Motor neuron (in vitro differentiated cells): Measurements from ENCODE around the gene SESN1. TPM values are rescaled to one million over a fixed set of nuclear protein-coding genes. Genes with fewer than 3 reads are reported as not detected.

Experiments used
- ATAC-seq, 8 experiments: fragments of 200-7000 bp; cut with Tn5 transposase; replicated peaks in 6 of 8; 2 replicates each; pipeline ENCODE4 v1.8.0; 2021; ENCODE audit warnings: mild to moderate bottlenecking in 8 of 8, moderate library complexity in 8 of 8
- H3K27ac ChIP-seq, 2 donors: fragments of 250-450 bp; sonication (Bioruptor Pico); 2 replicates each; pipeline ENCODE4 v1.9.0; 2021; ENCODE audit warnings: antibody characterized with exemption in 2 of 2, mild to moderate bottlenecking in 2 of 2, moderate library complexity in 1 of 2
- H3K4me1 ChIP-seq, 2 donors: fragments of 250-450 bp; sonication (Bioruptor Pico); replicated peaks in 1 of 2; 2 replicates each; pipeline ENCODE4 v1.6.1; 2021; ENCODE audit warnings: antibody characterized with exemption in 2 of 2, mild to moderate bottlenecking in 2 of 2, moderate library complexity in 1 of 2
- H3K4me3 ChIP-seq, 5 donors: fragments of 250-450 bp; sonication (Bioruptor Pico); 2 replicates each; pipeline ENCODE4 v1.9.0; 2021; ENCODE audit warnings: antibody characterized with exemption in 5 of 5, mild to moderate bottlenecking in 5 of 5, moderate library complexity in 4 of 5
- WGBS, 10 experiments: fragments of 450-650 bp; shearing (Covaris generic); methylation state at CpG; one replicate each; pipeline ENCODE4 v1.0.0; 2022; 5-methylcytosine and 5-hydroxymethylcytosine counted together
- in situ Hi-C, 9 experiments: fragments of 400-800 bp; cut with MboI; loops; one replicate each; pipeline ENCODE4 v1.15.0; 2021; ENCODE audit warnings: low sequenced_read_pairs in 9 of 9, low pct_unique_long_range_greater_than_20kb in 2 of 9; ENCODE audit not compliant: unreplicated experiment in 9 of 9
- total RNA-seq, 8 experiments: library from RNA; unstranded; fragments of 300-600 nt; gene quantifications; 2 replicates each; pipeline versions ENCODE4 v1.2.3 to v1.2.4, GENCODE V29; 2022

SESN1 gene
- total RNA-seq, 8 experiments from 2014 or later: 21.2 to 75.9 (median 36.5) TPM

DNA sequence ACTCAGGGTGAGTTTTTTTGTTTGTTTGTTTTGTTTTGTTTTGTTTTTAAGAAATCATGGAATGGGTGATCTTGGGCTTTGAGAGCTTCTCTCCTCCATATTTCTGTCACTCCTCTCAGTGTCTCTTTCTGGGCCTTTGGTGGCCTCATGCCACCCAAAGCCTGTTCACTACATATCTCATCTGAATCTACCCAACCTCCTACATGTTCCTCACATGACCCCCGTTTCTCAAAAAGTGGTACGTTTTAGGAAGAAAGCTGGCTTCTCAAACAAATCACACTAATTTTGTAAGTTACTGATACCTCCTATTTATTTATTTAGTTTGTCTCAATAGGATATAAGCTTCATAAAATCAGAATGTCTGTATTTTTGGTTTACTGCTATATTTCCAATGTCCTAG, 80.0 kb downstream of the SESN1 start:
- peaks cover 0 to 4% of the 10 kb centered on the region in 2 donors for H3K4me1 ChIP-seq
- in situ Hi-C loops: no loop called here
- 29 to 100% (median 85%) methylated on average over 1 to 2 of the region's 2 CpGs; no CpG with 5 or more reads in 2 of the 10 experiments for WGBS, 10 experiments
- H3K27ac ChIP-seq: no peak overlapping the region
- no peak for ATAC-seq
- no peak overlapping the region for H3K4me3 ChIP-seq

DNA sequence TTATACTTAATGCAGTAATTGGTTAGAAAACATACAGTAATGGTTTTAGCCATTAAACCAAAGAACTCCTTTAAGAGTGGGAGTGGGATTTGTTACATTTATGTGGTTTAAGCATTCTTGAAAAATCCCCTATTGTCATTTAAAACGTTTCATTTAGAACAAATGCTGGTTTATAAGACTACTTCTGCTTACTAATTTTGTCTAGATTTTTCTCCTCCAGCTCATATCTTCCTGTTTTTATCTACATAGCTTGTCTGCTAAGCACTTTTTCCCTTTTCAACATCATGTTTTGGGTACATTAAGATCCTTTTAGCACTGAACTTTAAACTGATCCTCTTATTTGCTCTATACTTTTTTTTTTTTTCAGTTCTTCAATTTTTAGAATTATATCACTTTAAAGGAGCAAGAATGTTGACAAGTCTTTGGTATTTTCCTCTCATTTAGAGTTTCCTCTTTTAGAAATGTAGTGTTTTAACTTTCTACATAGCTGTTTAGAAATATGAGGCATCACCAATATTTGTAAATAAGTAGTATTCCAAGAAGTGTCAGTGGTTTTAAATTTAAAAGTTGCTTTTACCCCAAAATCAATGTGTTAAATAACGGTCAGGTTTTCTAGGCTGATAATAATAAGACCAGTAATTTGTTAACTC, 80.9 kb downstream of the SESN1 start:
- 31 to 86% (median 49%) methylated on average over 1 to 2 of the region's 2 CpGs for WGBS, 10 experiments
- no peak overlapping the region for H3K27ac ChIP-seq
- in situ Hi-C loops: no loop called here
- no peak for ATAC-seq
- no peak overlapping the region for H3K4me3 ChIP-seq
- H3K4me1 ChIP-seq: peaks cover 0 to 4% of the 10 kb centered on the region in 2 donors

DNA sequence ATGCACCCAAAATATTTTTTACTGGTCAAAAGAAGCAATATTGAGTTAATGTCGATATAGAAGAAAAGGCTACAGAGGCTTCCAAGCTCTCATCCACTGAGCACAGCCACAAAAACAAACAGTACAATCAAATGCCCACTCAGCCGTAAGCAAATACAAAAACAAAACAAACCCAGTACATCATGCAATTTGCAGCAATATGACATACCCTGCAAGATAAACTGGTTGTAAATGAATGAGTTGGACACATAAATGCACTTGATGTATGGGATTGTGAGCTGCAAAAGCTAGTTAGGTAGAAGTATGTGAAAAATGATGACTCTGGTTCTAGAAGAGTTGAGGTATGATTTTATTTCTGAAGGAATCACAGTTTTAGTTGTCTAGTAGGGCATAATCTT, 83.9 kb downstream of the SESN1 start:
- Histone ChIP-seq H3K4me3 (no peak overlapping the region), H3K27ac (no peak overlapping the region), H3K4me1 (peaks cover 0 to 14% of the 10 kb centered on the region in 2 donors)
- in situ Hi-C loops: no loop called here
- no peak for ATAC-seq
- WGBS, 10 experiments: 44 to 85% (median 71%) methylated on average over 1 to 2 of the region's 2 CpGs; no CpG with 5 or more reads in 2 of the 10 experiments

DNA sequence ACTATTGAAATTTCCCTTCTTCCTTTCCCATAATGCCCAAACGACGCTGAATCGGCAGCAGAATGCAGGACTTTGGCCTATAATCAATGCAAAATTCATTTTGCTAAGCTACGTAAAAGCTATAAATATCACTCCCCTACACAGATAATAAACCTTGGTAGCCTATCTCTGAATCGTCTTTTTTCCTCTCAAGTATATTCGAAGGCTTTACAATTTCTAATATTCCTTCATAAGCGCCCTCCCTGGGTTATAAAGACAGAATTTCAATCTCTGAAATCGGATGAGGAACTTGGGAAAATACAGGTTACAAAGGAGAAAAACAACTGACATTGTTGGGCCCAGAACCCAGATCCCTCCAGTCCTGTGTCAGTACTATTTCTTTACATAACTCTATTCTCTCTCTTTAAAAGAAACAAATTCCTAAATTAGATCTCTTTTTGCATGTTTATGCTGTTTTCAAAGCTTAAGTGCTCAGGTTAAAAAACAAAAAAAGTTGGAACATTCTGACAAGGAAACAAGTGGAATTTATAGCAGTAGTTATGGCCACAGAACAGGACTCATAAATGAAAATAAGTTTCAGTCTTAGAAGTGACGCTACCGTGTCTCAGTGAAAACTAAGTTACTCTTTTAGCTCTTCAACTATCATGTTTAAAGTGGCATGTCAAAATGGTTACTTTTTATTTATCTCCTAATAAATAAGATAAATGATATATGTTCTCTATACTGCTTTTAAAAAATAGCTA, 84.5 kb downstream of the SESN1 start:
- ATAC-seq: peak in 3 of 8 experiments; percentile 1 to 6 (median 1)
- Histone ChIP-seq H3K4me1 (peaks cover 0 to 14% of the 10 kb centered on the region in 2 donors), H3K4me3 (peak overlapping the region; percentile 59 to 99 (median 86)), H3K27ac (peak overlapping the region in 1 of 2 donors; percentile 89)
- WGBS, 10 experiments: 5 to 40% (median 19%) methylated on average over 6 to 9 of the region's 10 CpGs
- in situ Hi-C loops: no loop called here

DNA sequence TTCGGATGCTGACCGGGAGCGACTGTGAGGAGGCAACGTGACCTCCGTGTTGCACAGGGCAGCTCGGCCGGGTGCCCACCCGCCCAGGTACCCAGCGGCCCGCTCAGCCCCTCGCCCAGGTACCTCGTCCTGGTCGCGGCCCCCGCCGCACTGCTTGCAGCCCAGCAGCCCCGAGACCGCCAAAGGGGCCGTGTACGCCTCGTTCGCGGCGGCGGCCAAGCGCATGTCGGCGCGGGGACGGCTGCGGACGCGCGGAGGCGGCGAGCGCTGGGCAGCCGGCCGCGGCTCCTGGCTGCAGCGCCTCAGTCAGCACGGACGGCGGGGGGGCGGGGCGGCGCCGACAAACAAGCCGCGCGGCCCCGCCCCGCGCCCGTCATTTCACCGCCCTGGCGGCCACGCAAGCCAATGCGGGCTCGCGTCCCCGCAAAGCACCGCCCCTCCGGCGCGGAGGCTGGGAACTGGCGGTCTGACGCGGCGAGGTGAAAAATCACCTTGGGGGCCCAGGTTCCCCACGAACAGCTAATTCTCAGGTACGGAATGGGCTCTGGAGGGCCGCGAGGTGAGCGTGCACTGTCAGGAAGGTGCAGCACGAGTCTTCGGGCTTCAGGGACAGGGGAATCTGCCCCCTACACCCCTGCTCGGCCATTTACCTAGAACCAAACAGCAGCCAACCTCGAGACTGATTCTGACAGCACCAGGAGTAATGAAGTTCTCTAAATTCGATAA, 85.2 kb downstream of the SESN1 start:
- ATAC-seq: peak; percentile 92 to 98 (median 97)
- H3K4me3 ChIP-seq: peak overlapping the region; percentile 59 to 99 (median 86)
- H3K4me1 ChIP-seq: peaks cover 0 to 14% of the 10 kb centered on the region in 2 donors
- H3K27ac ChIP-seq: peak overlapping the region; percentile 80 to 89
- in situ Hi-C loops: no loop called here
- WGBS, 10 experiments: 0 to 2% (median 0%) methylated on average over 1 to 28 of the region's 80 CpGs

DNA sequence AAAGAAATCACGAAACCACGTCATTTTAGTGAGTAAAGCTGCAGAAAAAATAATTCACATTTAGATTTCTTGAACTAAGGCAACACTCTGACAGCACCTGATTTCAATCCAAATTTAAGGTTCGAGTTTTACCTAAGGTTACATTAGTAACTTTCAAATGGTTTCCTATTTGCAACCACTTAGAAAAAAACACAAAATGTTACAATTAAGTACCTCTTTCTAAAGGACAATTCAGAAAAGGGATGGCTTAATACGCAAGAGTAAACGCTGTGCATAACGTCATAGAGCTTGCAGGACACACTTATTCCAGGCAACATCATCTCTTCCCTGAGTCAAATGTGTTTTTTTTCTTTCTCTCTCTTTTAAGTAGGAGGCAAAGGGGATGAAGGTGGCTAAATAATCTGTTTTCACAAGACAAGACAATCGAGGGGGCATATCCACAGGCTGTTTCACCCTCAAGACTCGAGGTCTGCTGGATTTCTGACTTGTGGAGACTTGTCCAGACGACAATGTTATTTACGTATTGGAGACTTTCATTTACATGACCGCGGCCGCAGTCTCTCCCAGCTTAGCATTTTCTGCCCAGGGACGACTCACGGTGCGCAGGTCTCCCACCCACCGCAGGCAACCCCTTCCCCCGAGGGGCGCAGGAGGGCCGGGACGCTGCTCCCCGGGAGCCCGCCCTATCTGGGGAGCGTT, 86.0 kb downstream of the SESN1 start:
- Histone ChIP-seq H3K4me3 (peak overlapping the region; percentile 59 to 99 (median 86)), H3K27ac (peak overlapping the region; percentile 80 to 89), H3K4me1 (peaks cover 0 to 14% of the 10 kb centered on the region in 2 donors)
- 0 to 40% (median 6%) methylated on average over 2 to 11 of the region's 24 CpGs for WGBS, 10 experiments
- in situ Hi-C loops: no loop called here
- peak; percentile 5 to 68 (median 58) for ATAC-seq

DNA sequence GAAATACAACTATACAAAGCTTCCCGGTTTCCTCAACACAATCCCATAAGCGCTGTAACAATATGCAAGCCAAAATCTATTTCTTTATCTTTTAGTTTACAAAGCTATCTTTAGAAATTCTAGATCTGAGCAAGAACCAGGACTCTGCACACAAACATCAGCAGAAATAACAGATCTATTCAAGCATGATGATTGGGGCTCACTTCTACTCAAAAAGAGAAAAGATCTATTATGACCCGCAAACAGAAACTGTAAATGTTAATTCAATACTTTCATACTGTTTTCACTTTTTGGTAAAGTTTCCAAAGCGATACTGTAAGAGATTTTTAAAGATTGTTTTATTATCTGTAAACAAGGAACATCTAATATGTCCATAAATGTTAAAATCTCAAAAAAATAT, 86.6 kb downstream of the SESN1 start:
- no peak overlapping the region for H3K27ac ChIP-seq
- 13 to 100% (median 54%) methylated on average over 1 to 4 of the region's 4 CpGs for WGBS, 10 experiments
- in situ Hi-C loops: no loop called here
- peaks cover 0 to 14% of the 10 kb centered on the region in 2 donors for H3K4me1 ChIP-seq
- peak overlapping the region; percentile 59 to 99 (median 86) for H3K4me3 ChIP-seq
- ATAC-seq: no peak

DNA sequence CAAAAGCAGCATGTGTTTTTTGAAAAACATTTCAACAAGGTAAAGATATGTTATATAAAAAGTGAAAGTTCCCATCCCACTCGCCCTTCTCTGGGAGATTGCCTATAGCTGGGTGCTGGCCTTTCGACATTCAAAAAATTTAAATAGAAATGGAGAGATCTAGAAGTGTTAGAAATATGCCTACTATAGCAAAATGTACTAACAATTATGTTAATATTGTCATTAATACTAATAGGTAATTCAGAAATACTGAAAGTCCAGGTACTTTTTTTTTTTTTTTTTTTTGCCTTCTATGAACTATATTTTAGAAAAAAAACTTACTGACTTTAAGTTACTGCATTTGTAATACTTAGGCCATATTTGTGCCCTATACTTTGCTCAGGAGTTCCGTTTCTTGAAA, 87.1 kb downstream of the SESN1 start:
- H3K4me1 ChIP-seq: peaks cover 0 to 14% of the 10 kb centered on the region in 2 donors
- H3K27ac ChIP-seq: no peak overlapping the region
- 16 to 92% (median 79%) methylated on average over 1 to 3 of the region's 3 CpGs for WGBS, 10 experiments
- in situ Hi-C loops: no loop called here
- peak overlapping the region in 1 of 5 donors; percentile 99 for H3K4me3 ChIP-seq
- ATAC-seq: no peak

DNA sequence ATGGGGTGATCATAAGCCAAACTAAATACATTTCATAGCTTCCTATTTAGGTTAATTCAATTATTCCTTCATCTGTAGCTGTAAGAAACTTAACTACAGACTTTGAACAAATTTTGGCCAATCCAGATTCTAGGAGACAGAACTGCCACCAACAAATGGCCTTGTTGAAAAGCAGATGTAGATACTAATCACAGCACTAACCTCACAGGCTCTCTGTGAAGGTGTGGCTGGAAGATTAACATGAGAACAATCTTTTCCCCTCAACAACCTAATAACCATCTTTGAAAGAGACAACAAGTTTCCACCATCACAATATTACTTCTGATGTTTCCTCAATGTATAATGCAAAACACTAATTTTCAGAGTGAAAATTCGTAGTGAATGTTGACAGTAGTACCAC, 87.8 kb downstream of the SESN1 start:
- Histone ChIP-seq H3K4me3 (no peak overlapping the region), H3K4me1 (peaks cover 0 to 14% of the 10 kb centered on the region in 2 donors), H3K27ac (no peak overlapping the region)
- ATAC-seq: no peak
- in situ Hi-C loops: no loop called here
- 33 to 100% (median 67%) methylated on average over 1 of the region's 1 CpG; no CpG with 5 or more reads in 1 of the 10 experiments for WGBS, 10 experiments

DNA sequence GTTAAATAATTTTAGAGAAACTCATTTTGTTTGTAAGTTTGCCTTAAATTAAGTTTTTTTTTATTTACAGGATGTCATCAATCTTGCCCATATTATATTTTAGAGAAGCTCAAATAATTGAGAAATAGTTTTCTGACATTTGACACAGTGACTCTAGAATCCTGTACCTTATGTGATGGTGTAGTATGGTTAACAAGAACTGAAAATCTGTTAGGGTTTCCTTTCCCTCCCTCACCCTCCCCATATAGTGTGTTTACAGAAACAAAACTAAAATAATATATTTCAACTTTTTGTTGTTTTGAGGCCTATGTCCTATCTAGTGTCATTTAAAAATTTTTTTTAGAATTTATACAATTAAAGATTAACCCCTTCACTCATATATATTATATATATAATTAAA, 91.8 kb downstream of the SESN1 start:
- Histone ChIP-seq H3K4me3 (no peak overlapping the region), H3K4me1 (peaks cover 0 to 6% of the 10 kb centered on the region in 2 donors), H3K27ac (no peak overlapping the region)
- in situ Hi-C loops: no loop called here
- ATAC-seq: no peak

DNA sequence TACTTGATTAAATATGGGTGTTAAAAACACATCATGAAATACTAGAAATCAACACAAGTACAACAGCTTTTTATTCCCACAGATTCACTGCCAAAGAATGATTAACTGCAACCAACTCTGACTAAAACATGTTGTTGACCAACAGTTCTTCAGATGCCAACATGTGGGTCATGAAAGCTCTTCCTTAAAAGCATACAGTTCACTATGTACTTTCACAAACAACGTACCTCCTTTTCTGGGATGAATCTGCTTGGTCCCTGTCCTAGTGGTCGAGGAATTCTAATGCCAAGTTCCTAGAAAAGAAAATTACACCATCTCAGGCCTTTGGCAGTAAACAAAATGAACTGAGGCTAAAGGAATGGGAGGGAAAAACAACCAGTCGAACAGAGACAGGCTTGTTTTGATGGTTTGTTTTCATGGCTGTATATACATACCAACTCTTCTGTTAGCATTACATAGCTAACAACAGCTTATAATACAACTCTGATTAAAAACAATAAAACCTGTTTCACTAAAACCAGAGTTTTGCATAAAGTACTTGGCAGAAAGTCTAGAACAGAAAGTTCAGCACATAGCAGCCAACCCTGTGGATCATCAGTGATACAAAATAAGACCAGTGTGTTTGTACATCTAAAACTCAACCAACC, 92.5 kb downstream of the SESN1 start:
- peaks cover 0 to 4% of the 10 kb centered on the region in 2 donors for H3K4me1 ChIP-seq
- no peak overlapping the region for H3K4me3 ChIP-seq
- in situ Hi-C loops: no loop called here
- no peak for ATAC-seq
- WGBS, 10 experiments: 14 to 94% (median 60%) methylated on average over 1 to 3 of the region's 3 CpGs; no CpG with 5 or more reads in 2 of the 10 experiments
- no peak overlapping the region for H3K27ac ChIP-seq

DNA sequence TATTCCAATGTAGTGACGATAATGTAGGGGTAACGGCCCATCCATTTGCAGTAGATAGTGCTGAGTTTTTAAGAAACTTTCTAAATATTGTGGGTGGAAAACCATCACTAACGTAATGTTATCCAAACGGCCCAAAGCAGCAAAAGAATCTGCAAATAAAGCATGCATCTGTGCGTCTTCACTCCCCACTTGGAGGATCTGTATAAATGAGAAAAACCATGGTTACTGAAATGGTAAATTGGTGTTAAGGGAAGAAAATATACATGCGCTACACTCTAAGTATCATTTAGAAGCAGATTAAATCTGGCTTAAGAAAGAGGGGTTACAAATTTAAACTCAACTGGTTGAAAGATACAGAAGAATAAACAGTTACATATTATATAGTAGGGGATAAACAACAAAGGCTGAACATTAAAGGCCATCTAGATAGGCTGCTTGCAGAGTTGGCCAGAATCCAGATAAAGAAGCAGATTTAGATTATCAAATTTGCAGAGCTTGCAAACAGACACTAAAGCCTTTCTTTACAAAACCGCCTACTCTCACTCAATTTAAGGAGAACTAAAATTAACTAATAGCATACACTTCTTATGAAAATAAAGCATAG, 93.3 kb downstream of the SESN1 start:
- WGBS, 10 experiments: 75 to 100% (median 91%) methylated on average over 4 to 7 of the region's 7 CpGs
- no peak overlapping the region for H3K4me3 ChIP-seq
- H3K27ac ChIP-seq: no peak overlapping the region
- in situ Hi-C loops: no loop called here
- ATAC-seq: peak in 1 of 8 experiments; percentile 17
- no peaks in the 10 kb centered on the region for H3K4me1 ChIP-seq
